Subcutaneous abdominal adipose tissue (tissue), 5 donors: ENCODE results near the gene CPEB3.
A peak's percentile ranks its signal among the peaks of the same experiment; 100 is the strongest.

Source experiments
- H3K27ac ChIP-seq: one replicate; pipeline ENCODE4 v1.7.0; 2013; ENCODE audit warnings: low read depth, mild to moderate bottlenecking, inconsistent platforms, low read length, moderate library complexity
- H3K27me3 ChIP-seq, 5 donors: one replicate each; pipeline ENCODE4 v1.7.0; 2013; ENCODE audit warnings: low read length in 5 of 5, inconsistent platforms in 1 of 5; ENCODE audit not compliant: control insufficient read depth in 5 of 5, insufficient read depth in 4 of 5
- H3K36me3 ChIP-seq, 5 donors: one replicate each; pipeline ENCODE4 v1.7.0; 2013; ENCODE audit warnings: low read length in 5 of 5; ENCODE audit not compliant: control insufficient read depth in 5 of 5, insufficient read depth in 5 of 5
- H3K4me1 ChIP-seq, 5 donors: one replicate each; pipeline ENCODE4 v1.7.0; 2013; ENCODE audit warnings: low read length in 5 of 5, mild to moderate bottlenecking in 3 of 5, moderate library complexity in 1 of 5; ENCODE audit not compliant: control insufficient read depth in 5 of 5, insufficient read depth in 5 of 5
- H3K4me3 ChIP-seq, 5 donors: one replicate each; pipeline ENCODE4 v1.7.0; 2013; ENCODE audit warnings: low read length in 5 of 5, low read depth in 1 of 5
- H3K9ac ChIP-seq, 5 donors: one replicate each; pipeline ENCODE4 v1.7.0; 2013; ENCODE audit warnings: low read length in 5 of 5, mild to moderate bottlenecking in 4 of 5, moderate library complexity in 3 of 5
- H3K9me3 ChIP-seq, 5 donors: one replicate each; pipeline ENCODE4 v1.7.0; 2013; ENCODE audit warnings: low read length in 5 of 5; ENCODE audit not compliant: control insufficient read depth in 5 of 5
- donor health status: healthy.
- donor health status: healthy.
- donor health status: healthy.
- donor health status: healthy.
- donor health status: healthy.

CPEB3 gene

DNA sequence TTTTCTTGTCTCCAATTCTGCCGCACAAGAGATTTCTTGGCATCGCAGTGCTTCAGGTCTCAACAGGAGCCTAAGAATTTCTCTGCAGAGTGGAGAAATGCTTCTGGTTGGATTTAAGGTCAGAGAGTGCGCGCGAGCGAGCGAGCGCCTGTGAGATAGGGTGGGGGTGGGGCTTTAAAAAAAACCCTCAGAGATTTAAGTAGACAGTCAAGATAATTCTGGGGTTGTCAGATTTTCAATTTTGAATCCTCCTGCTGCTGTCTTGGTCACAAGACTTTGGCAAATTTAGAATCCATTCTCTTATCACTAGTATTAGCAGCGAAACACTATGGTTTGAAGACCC is 49.7 kb downstream of the CPEB3 start:
- H3K4me1 ChIP-seq: peaks cover 3 to 48% (median 37%) of the 10 kb centered on the region in 5 donors
- no peaks in the 10 kb centered on the region for H3K36me3 ChIP-seq
- H3K9ac ChIP-seq: peak overlapping the region; percentile 44 to 99 (median 53)

DNA sequence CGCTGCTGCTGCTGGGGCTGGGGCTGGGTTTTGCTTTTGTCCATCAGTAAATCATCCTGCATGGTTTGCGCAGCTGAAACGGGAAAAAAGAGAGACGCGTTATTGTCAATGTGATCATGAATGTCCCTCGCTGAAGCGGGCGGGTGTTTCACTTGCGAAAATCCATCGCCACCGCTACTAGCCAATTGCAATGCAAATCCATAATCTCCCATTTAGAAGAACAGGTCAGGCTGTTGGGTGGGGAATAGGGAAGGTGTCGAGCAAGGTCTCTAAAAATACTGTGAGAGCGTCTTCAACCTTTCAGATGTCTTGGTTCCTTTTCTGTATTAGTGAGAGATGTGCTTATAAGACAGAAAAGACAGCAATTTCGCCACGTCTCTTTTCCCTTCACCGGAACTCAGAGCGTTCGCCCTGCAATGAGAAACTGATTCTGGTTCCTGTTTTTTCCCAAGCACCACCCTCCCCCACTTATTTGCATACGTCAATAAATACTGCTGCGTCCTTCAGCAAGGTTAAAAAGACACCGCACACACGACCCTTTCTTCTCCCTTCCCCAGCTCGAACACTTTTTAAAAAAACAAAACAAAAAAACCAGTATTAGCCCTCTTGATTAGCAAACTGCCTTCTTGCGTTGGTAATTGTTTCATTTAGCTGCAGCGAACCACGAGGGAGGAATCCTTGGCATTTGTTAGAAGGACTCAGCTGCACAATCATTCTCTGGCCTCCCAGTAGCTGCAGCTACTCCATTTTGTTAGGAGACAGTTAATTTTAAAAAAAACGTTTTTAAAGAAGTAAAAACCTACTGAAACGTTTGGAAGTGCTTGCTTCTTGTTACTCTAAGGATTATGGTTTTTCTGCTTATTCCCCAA is 50.4 kb downstream of the CPEB3 start:
- Histone ChIP-seq H3K9ac (peak overlapping the region; percentile 44 to 99 (median 63)), H3K4me3 (peak overlapping the region; percentile 76 to 98 (median 92)), H3K9me3 (no peaks in the 10 kb centered on the region), H3K4me1 (peaks cover 3 to 48% (median 37%) of the 10 kb centered on the region in 5 donors), H3K36me3 (no peaks in the 10 kb centered on the region), H3K27ac (peak overlapping the region; percentile 79), H3K27me3 (no peaks in the 10 kb centered on the region)

More for the DNA sequence above, 49.7 kb downstream of the CPEB3 start:
- Histone ChIP-seq H3K9me3 (no peaks in the 10 kb centered on the region), H3K4me3 (peak overlapping the region; percentile 76 to 98 (median 92)), H3K27me3 (no peaks in the 10 kb centered on the region), H3K27ac (peak overlapping the region; percentile 79)

DNA sequence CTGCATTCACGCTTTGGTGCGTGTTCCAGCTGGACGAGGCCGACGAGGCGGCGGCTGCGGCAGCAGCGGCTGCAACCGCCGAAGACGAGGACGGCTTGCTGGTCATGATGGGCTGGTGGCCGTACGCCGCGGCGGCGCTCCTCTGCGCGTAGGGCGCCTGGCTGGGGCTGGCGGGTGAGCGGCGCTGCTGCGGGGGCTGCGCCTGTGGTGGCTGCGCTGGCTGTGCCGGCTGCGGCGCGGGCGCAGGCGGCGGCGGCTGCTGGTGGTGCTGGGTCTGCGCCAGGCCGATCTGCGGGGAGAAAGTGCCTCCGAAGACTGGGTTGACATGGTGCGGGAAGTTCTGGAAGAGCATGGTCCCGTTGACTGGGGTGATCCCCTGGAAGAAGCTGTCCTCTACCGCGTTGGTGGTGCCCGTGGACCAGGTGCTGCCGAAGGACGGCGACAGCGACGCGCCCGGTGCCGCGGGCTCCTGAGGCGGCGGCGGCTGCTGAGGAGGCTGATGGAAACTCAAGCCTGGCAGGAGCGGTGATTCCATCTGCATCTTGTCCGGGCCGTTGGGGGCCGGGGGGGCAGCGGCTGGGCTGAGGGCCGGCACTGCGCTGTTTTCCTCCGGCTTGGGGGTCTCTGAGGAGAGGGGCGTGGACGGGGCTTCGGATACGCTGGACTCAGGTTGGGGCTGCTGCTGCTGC is 51.1 kb downstream of the CPEB3 start:
- Histone ChIP-seq H3K4me3 (peak overlapping the region; percentile 76 to 98 (median 92)), H3K27me3 (no peaks in the 10 kb centered on the region), H3K4me1 (peaks cover 3 to 48% (median 37%) of the 10 kb centered on the region in 5 donors), H3K27ac (peak overlapping the region; percentile 79), H3K36me3 (peaks cover 0 to 2% (median 0%) of the 10 kb centered on the region in 5 donors), H3K9me3 (no peaks in the 10 kb centered on the region), H3K9ac (peak overlapping the region; percentile 53 to 99 (median 64))

DNA sequence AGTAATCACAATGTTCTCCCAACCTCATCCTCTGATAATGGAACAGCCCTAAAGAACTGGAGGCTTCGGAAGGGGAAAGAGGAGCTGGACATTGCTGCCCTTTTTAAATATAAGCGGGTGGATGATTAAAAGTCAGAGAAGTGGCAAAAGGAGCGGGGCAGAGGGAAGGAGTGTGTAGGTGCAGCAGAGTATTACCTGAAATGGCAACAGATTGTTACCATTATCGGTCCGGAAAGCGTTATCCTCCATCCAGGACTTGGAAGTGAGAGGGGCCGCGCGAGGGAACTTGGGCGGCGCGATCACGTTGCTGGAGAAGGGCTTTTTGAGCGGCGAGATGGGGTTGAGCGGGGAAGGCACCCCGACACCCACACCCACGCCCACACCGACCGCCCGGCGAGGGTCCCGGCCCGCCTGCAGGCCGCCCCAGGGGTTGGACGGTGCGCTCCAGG is 51.7 kb downstream of the CPEB3 start:
- H3K9ac ChIP-seq: peak overlapping the region in 3 of 5 donors; percentile 41 to 71 (median 43)
- H3K27ac ChIP-seq: peak overlapping the region; percentile 79
- H3K9me3 ChIP-seq: no peaks in the 10 kb centered on the region
- peaks cover 3 to 48% (median 37%) of the 10 kb centered on the region in 5 donors for H3K4me1 ChIP-seq
- H3K27me3 ChIP-seq: no peaks in the 10 kb centered on the region
- peaks cover 0 to 4% (median 0%) of the 10 kb centered on the region in 5 donors for H3K36me3 ChIP-seq
- H3K4me3 ChIP-seq: peak overlapping the region; percentile 76 to 98 (median 88)

DNA sequence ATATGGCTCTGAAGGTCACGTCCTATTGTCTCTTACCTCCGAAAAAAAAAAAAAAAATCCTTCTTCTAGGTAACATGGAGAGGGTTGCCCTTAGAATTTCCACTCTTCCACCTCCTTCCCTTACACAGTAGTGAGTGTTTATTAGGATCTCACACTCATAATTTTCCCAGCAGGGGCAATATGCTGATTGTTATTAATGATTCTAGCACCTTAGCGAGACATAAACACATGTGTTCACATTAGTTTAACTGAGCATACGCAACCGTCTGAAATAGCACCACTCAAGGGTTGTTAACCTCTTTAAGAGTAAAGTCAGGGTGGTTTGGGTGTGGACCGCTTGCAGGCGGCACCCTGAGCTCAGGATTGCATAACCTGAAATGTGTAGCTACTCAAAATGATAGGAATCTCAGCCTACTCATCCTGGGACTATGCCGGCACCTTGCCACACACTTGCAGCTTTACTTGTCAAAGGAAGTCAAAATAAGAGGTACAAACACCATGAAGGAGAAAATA is 52.2 kb downstream of the CPEB3 start:
- no peaks in the 10 kb centered on the region for H3K27me3 ChIP-seq
- H3K9me3 ChIP-seq: no peaks in the 10 kb centered on the region
- peak overlapping the region; percentile 79 for H3K27ac ChIP-seq
- H3K36me3 ChIP-seq: peaks cover 0 to 4% (median 0%) of the 10 kb centered on the region in 5 donors
- H3K4me3 ChIP-seq: peak overlapping the region; percentile 76 to 98 (median 88)
- H3K4me1 ChIP-seq: peaks cover 3 to 48% (median 37%) of the 10 kb centered on the region in 5 donors
- peak overlapping the region in 2 of 5 donors; percentile 41 to 71 for H3K9ac ChIP-seq

DNA sequence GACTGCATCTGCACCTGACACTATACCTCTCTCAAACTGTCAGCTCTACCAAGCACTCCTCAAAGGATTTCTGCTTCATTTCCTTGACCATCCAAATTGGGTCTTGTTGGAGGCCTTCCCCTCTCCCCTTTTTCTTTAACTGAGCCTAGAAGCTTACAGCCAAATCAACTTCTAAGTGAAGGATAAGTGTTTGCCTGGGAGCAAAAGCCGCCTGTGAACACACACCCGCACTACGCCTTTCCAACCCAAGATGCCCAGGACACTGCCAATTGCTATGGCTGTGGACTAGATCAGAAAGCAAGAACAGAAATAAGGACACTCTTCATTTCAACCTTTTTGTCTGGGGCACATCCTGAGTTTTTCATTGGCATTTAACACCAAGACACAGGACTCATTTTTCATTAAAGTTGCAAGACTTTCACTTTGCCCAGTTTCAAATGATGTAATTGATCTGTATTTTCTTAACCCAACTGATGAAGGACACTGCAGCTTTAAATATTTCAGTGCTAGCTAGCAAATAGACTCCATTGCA is 52.8 kb downstream of the CPEB3 start:
- H3K27ac ChIP-seq: no peak overlapping the region
- peak overlapping the region in 2 of 5 donors; percentile 41 to 71 for H3K9ac ChIP-seq
- H3K4me3 ChIP-seq: peak overlapping the region; percentile 76 to 98 (median 88)
- H3K4me1 ChIP-seq: peaks cover 3 to 44% (median 34%) of the 10 kb centered on the region in 5 donors
- no peaks in the 10 kb centered on the region for H3K27me3 ChIP-seq
- peaks cover 0 to 4% (median 2%) of the 10 kb centered on the region in 5 donors for H3K36me3 ChIP-seq
- no peaks in the 10 kb centered on the region for H3K9me3 ChIP-seq

DNA sequence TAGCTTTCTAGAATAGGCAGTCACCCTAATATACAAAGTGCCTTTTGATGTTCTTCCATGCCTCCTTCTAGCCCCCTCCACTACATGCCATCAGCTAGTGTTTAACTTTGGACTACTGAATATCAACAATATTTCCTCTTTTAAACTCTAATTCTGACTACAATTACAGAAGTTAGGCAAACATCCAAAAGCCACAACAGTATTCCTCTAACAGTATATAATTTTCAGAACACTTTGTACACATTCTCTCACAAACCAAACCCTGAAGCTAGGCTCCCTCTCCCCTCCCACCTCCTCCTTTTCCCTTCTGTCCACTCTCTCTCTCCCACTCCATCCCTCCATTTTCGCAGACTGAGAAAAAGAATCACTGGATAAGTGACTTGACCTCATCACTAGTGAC is 59.7 kb downstream of the CPEB3 start:
- peaks cover 0 to 7% (median 0%) of the 10 kb centered on the region in 5 donors for H3K4me1 ChIP-seq
- H3K36me3 ChIP-seq: peaks cover 0 to 11% (median 3%) of the 10 kb centered on the region in 5 donors
- no peak overlapping the region for H3K9ac ChIP-seq
- no peaks in the 10 kb centered on the region for H3K27me3 ChIP-seq
- H3K4me3 ChIP-seq: no peak overlapping the region
- no peak overlapping the region for H3K27ac ChIP-seq
- no peaks in the 10 kb centered on the region for H3K9me3 ChIP-seq

DNA sequence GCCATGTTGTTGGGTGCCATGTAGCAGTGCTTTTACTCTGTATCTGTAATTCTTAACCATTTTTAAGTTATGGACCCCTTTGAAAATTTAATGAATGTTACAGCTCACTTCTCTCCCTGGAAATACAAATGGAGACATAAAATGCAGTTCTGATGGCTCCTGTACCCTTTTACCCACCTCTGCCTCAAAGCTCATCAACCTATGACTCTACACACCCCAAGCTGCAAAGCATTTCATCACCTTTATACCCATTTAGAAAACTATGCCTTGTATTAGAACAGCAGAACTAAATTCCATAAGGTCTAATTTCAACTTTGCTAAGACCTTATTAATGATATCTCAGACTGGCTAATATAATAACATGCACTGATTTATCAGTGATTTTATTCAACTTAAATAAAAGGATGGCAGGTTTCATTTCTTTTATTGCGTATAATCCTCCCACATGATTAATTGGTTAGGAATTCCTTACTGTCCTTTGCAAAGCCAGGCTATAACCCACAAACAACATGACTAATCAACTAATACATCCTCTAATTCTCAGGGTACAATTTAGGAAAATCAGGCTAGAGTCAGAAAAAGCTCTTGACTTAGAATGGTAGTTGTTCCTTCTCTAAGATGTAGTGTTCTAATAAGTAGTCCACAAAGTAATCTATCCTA is 68.1 kb downstream of the CPEB3 start:
- Histone ChIP-seq H3K4me1 (no peaks in the 10 kb centered on the region), H3K36me3 (peaks cover 0 to 6% (median 0%) of the 10 kb centered on the region in 5 donors), H3K27me3 (no peaks in the 10 kb centered on the region), H3K9me3 (no peaks in the 10 kb centered on the region), H3K27ac (no peak overlapping the region), H3K9ac (no peak overlapping the region), H3K4me3 (no peak overlapping the region)

DNA sequence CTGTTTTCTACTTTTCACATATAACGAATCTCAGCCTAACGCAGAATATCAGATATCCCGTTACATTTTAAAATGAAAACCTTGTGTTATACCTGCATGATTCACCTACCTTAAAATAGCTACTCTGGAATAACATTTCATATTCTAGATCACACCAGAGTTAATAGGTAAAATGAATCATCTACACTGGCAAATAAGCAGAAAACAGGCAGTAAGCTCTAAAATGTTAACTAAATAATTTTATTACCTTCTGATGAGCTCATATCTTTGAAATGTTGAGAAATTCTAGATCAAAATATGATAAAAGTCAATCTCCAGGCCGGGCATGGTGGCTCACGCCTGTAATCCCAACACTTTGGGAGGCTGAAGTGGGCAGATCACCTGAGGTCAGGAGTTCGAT is 71.3 kb downstream of the CPEB3 start:
- H3K27ac ChIP-seq: no peak overlapping the region
- H3K9ac ChIP-seq: no peak overlapping the region
- peaks cover 0 to 6% (median 4%) of the 10 kb centered on the region in 5 donors for H3K36me3 ChIP-seq
- H3K4me3 ChIP-seq: no peak overlapping the region
- H3K9me3 ChIP-seq: no peaks in the 10 kb centered on the region
- no peaks in the 10 kb centered on the region for H3K4me1 ChIP-seq
- H3K27me3 ChIP-seq: no peaks in the 10 kb centered on the region
